IMR-90 (cell line): Measurements from ENCODE around the gene SLC8A3. TPM values are rescaled to one million over a fixed set of nuclear protein-coding genes. Genes with fewer than 3 reads are reported as not detected.

Source experiments
- ATAC-seq: fragments of 200-7000 bp; cut with Tn5 transposase; 2 replicates; pipeline ENCODE4 v1.9.1; 2020; ENCODE audit warnings: low read depth, mild to moderate bottlenecking, moderate library complexity
- BruUV-seq: library from RNA; stranded (reverse); fragments of 400-500 nt; replicated peaks from 2 replicates; lab custom pipeline; 2021; lab: Mats Ljungman, UMichigan
- CTCF ChIA-PET: fragments of 300-600 bp; formaldehyde crosslinking; extraction: SDS; loops from one replicate; lab custom pipeline; 2021; ENCODE audit warnings: antibody characterized with exemption; lab: Yijun Ruan, JAX
- POLR2A ChIA-PET: fragments of 300-600 bp; sonication (Branson Sonifier 250); formaldehyde crosslinking; loops from one replicate; lab custom pipeline; 2022; ENCODE audit warnings: antibody characterized with exemption; ENCODE audit not compliant: unreplicated experiment; lab: Charles Lee
- DNase-seq: peaks from one replicate; pipeline ENCODE4 v3.0.0; 2013
- H2AFZ ChIP-seq: replicated peaks from 2 replicates; pipeline ENCODE3; 2013; ENCODE audit warnings: low read length, mild to moderate bottlenecking; ENCODE audit not compliant: poor library complexity
- H2AK5ac ChIP-seq: 2 replicates; pipeline ENCODE4 v1.6.1; 2013; ENCODE audit warnings: low read depth, low read length, inconsistent platforms
- H2AK9ac ChIP-seq: replicated peaks from 2 replicates; pipeline ENCODE3; 2013; ENCODE audit warnings: mild to moderate bottlenecking, low read depth, low read length, moderate library complexity; ENCODE audit not compliant: poor library complexity
- H2BK120ac ChIP-seq: 2 replicates; pipeline ENCODE4 v1.6.1; 2013; ENCODE audit warnings: low read depth, low read length, inconsistent platforms
- H2BK15ac ChIP-seq: 3 replicates; pipeline ENCODE4 v1.6.1; 2013; ENCODE audit warnings: low read depth, low read length, inconsistent platforms
- H2BK20ac ChIP-seq: 2 replicates; pipeline ENCODE4 v1.6.1; 2013; ENCODE audit warnings: low read depth, mild to moderate bottlenecking, inconsistent platforms, low read length, moderate library complexity
- H2BK5ac ChIP-seq: 2 replicates; pipeline ENCODE4 v1.6.1; 2013; ENCODE audit warnings: mild to moderate bottlenecking, low read depth, low read length, inconsistent platforms; ENCODE audit not compliant: poor library complexity, severe bottlenecking
- H3K14ac ChIP-seq: replicated peaks from 2 replicates; pipeline ENCODE4 v1.6.1; 2013; ENCODE audit warnings: low read depth, low read length, inconsistent platforms
- H3K18ac ChIP-seq: 2 replicates; pipeline ENCODE4 v1.6.1; 2013; ENCODE audit warnings: low read depth, low read length, control low read depth
- H3K23ac ChIP-seq: 2 replicates; pipeline ENCODE4 v1.6.1; 2013; ENCODE audit warnings: low read depth, low read length, inconsistent platforms
- H3K27ac ChIP-seq: 2 replicates; pipeline ENCODE4 v1.5.1; 2013; ENCODE audit warnings: mild to moderate bottlenecking, control low read depth, low read length; ENCODE audit not compliant: insufficient read depth
- H3K27me3 ChIP-seq: 2 replicates; pipeline ENCODE4 v1.6.1; 2013; ENCODE audit warnings: low read length; ENCODE audit not compliant: control insufficient read depth, insufficient read depth
- H3K36me3 ChIP-seq: 2 replicates; pipeline ENCODE4 v1.6.1; 2013; ENCODE audit warnings: low read length, mixed read lengths; ENCODE audit not compliant: control insufficient read depth, insufficient read depth
- H3K4ac ChIP-seq: 2 replicates; pipeline ENCODE4 v1.6.1; 2013; ENCODE audit warnings: low read depth, low read length, inconsistent platforms
- H3K4me1 ChIP-seq: 2 replicates; pipeline ENCODE4 v1.6.1; 2013; ENCODE audit warnings: low read length, mixed read lengths; ENCODE audit not compliant: control insufficient read depth, insufficient read depth
- H3K4me2 ChIP-seq: 2 replicates; pipeline ENCODE4 v1.6.1; 2013; ENCODE audit warnings: low read depth, mild to moderate bottlenecking, control low read depth, low read length, moderate library complexity
- H3K4me3 ChIP-seq: 2 replicates; pipeline ENCODE4 v1.5.1; 2013; ENCODE audit warnings: low read depth, mild to moderate bottlenecking, control low read depth, low read length, moderate library complexity; ENCODE audit not compliant: insufficient read depth
- H3K56ac ChIP-seq: 2 replicates; pipeline ENCODE4 v1.6.1; 2013; ENCODE audit warnings: low read length, inconsistent platforms; ENCODE audit not compliant: insufficient read depth; ENCODE audit errors: extremely low read depth
- H3K79me1 ChIP-seq, 2 experiments: 2 replicates each; pipeline ENCODE4 v1.6.1; 2013; ENCODE audit warnings: low read length in 2 of 2, inconsistent platforms in 1 of 2, low read depth in 1 of 2
- H3K9ac ChIP-seq: 2 replicates; pipeline ENCODE4 v1.6.1; 2013; ENCODE audit warnings: low read depth, low read length, control low read depth
- H3K9me1 ChIP-seq: 2 replicates; pipeline ENCODE4 v1.6.1; 2013; ENCODE audit warnings: low read length, inconsistent platforms; ENCODE audit not compliant: insufficient read depth
- H3K9me3 ChIP-seq: 2 replicates; pipeline ENCODE4 v1.6.1; 2013; ENCODE audit warnings: low read length; ENCODE audit not compliant: control insufficient read depth, insufficient read depth
- H4K20me1 ChIP-seq: 2 replicates; pipeline ENCODE4 v1.6.1; 2013; ENCODE audit warnings: low read length, inconsistent platforms; ENCODE audit not compliant: insufficient read depth
- H4K5ac ChIP-seq: 2 replicates; pipeline ENCODE4 v1.6.1; 2013; ENCODE audit warnings: mild to moderate bottlenecking, low read depth, low read length, control low read depth
- H4K8ac ChIP-seq, 2 experiments: 2 replicates each; pipeline ENCODE4 v1.6.1; 2013; ENCODE audit warnings: low read depth in 2 of 2, low read length in 2 of 2, control low read depth in 1 of 2, inconsistent platforms in 1 of 2
- H4K91ac ChIP-seq: 2 replicates; pipeline ENCODE4 v1.6.1; 2013; ENCODE audit warnings: low read depth, low read length, inconsistent platforms; ENCODE audit not compliant: insufficient read depth
- BHLHE40 ChIP-seq: fragments of 150-350 bp; IDR thresholded peaks from 2 replicates; pipeline ENCODE4 v1.6.1; 2016; ENCODE audit warnings: mild to moderate bottlenecking, low read depth, low read length
- CHD1 ChIP-seq: IDR thresholded peaks from 2 replicates; pipeline ENCODE4 v1.6.1; 2012; ENCODE audit warnings: low read depth, low read length, improper control_type of control experiment
- CTCF ChIP-seq: conservative IDR thresholded peaks from 2 replicates; pipeline ENCODE4 v1.5.1; 2012; ENCODE audit warnings: mild to moderate bottlenecking, low read depth, low read length, improper control_type of control experiment
- FOS ChIP-seq: fragments of 150-350 bp; IDR thresholded peaks from 2 replicates; pipeline ENCODE4 v1.6.1; 2016; ENCODE audit warnings: low read depth, low read length
- MAZ ChIP-seq: IDR thresholded peaks from 2 replicates; pipeline ENCODE4 v1.6.1; 2012; ENCODE audit warnings: low read depth, mild to moderate bottlenecking, low read length, improper control_type of control experiment, moderate library complexity, borderline replicate concordance
- MXI1 ChIP-seq: IDR thresholded peaks from 2 replicates; pipeline ENCODE4 v1.6.1; 2012; ENCODE audit warnings: low read depth, mild to moderate bottlenecking, low read length, moderate library complexity, borderline replicate concordance
- POLR2A ChIP-seq: IDR thresholded peaks from 2 replicates; pipeline ENCODE4 v1.6.1; 2012; ENCODE audit warnings: mild to moderate bottlenecking, low read depth, low read length
- RAD21 ChIP-seq: IDR thresholded peaks from 2 replicates; pipeline ENCODE4 v1.6.1; 2012; ENCODE audit warnings: low read length, improper control_type of control experiment
- RFX5 ChIP-seq: IDR thresholded peaks from 2 replicates; pipeline ENCODE4 v1.8.0; 2012; ENCODE audit warnings: low read depth, mild to moderate bottlenecking, low read length, moderate library complexity
- USF2 ChIP-seq: fragments of 150-350 bp; IDR thresholded peaks from 2 replicates; pipeline ENCODE4 v1.6.1; 2017; ENCODE audit warnings: mild to moderate bottlenecking, antibody characterized with exemption, low read length, low read depth
- WGBS, 2 experiments: methylation state at CpG; one replicate each; pipeline versions ENCODE4 v1.1.5 to v1.1.7; 2013; ENCODE audit warnings: missing lambda C conversion rate in 2 of 2; ENCODE audit not compliant: insufficient read length in 1 of 2; ENCODE audit errors: extremely low coverage in 2 of 2; 5-methylcytosine and 5-hydroxymethylcytosine counted together
- dilution Hi-C: fragments of 300-500 bp; cut with HindIII; formaldehyde crosslinking; loops from one replicate; pipeline ENCODE4 v1.14.3; 2018; ENCODE audit warnings: low sequenced_read_pairs; ENCODE audit not compliant: unreplicated experiment
- in situ Hi-C: fragments of 300-500 bp; cut with MboI; formaldehyde crosslinking; loops from 3 replicates; pipeline ENCODE4 v1.14.3; 2019; ENCODE audit warnings: low sequenced_read_pairs, inconsistent platforms, mixed read lengths
- intact Hi-C: fragments of 100-400 bp; cut with micrococcal nuclease; formaldehyde crosslinking; loops from 2 replicates; pipeline ENCODE4 v1.10.0; 2022
- polyA plus RNA-seq, 3 experiments: library from polyadenylated mRNA; depleted of rRNA; stranded (reverse); fragments of >200 nt; gene quantifications; 2 replicates each; pipeline ENCODE4 v1.2.3, GENCODE V29; 2012; ENCODE audit warnings: low replicate concordance in 1 of 3
- total RNA-seq: library from RNA; depleted of rRNA; stranded (reverse); fragments of >200 nt; gene quantifications from 2 replicates; pipeline ENCODE4 v1.2.3, GENCODE V29; 2012

SLC8A3 gene
- total and polyA plus RNA-seq, 2 of the 4 experiments (the other 2 are of a cell fraction) = under 0.01 TPM; not detected in 1

- Histone ChIP-seq H3K56ac (no peak overlapping the region), H2AK5ac (no peak overlapping the region), H3K23ac (no peak overlapping the region), H3K36me3 (peaks cover 3% of the 10 kb centered on the region; the same call in 1 of the 2 replicates), H2BK5ac (no peak overlapping the region), H3K27me3 (no peaks in the 10 kb centered on the region), H4K91ac (no peak overlapping the region), H4K8ac (no peak overlapping the region), H3K27ac (no peak overlapping the region), H3K18ac (no peak overlapping the region), H4K5ac (no peak overlapping the region), H3K4me3 (no peak overlapping the region), H3K4me2 (no peak overlapping the region), H2BK15ac (no peak overlapping the region), H3K4ac (no peak overlapping the region), H2AFZ (peak overlapping the region; percentile 23), H2BK20ac (no peak overlapping the region), H3K4me1 (0 out of 2 replicates have a peak, but pooled peaks cover 2% of the 10 kb centered on the region), H3K9me3 (no peaks in the 10 kb centered on the region), H3K9ac (no peak overlapping the region), H3K9me1 (no peaks in the 10 kb centered on the region), H3K14ac (no peak overlapping the region), H2BK120ac (no peak overlapping the region), H4K20me1 (no peaks in the 10 kb centered on the region), H2AK9ac (no peak overlapping the region), H3K79me1 (no peaks in the 10 kb centered on the region)
- dilution Hi-C loops = no loop called here
- DNase-seq = no peak
- intact Hi-C loops = no loop called here
- ChIA-PET CTCF (interaction anchor here (1.3 kb wide), 1 partner anchor 42 kb away, joined by 3 read pairs; no protein-coding TSS in a partner anchor), POLR2A (no interaction called here)
- no CpG with 5 or more reads among the region's 3 CpGs for WGBS, 2 experiments
- in situ Hi-C loops = no loop called here
- TF ChIP-seq MAZ (no peak), RFX5 (no peak), CTCF (no peak), FOS (no peak), USF2 (no peak), RAD21 (no peak), BHLHE40 (no peak), CHD1 (no peak), MXI1 (no peak), POLR2A (no peak)
- no TSS peak for BruUV-seq
- ATAC-seq = peak; percentile 47
Observed at GRCh38 chr14:70032447-70032846, 156.3 kb downstream of the SLC8A3 start.
